Activated CD8-positive, alpha-beta T cell treated with anti-CD3 and anti-CD28 coated beads, Interleukin-2, amount 10 ng/mL, durations not matched to agents 7 days and 5 days (primary cell): ENCODE data around the gene ARRDC1. TPM values are rescaled to one million over a fixed set of nuclear protein-coding genes. Genes with fewer than 3 reads are reported as not detected.
"Not testable (repeated sequence)": the region's sequence is repeated elsewhere in the genome, so short reads cannot be mapped to it uniquely, and the experiment has no call there.

Experiments
- ATAC-seq: fragments of 150-1000 bp; cut with Tn5 transposase; one replicate; pipeline ENCODE4 v1.10.0; 2021; ENCODE audit warnings: moderate library complexity
- CTCF ChIA-PET: fragments of 350-600 bp; sonication (Branson Sonifier 250); formaldehyde crosslinking; loops from one replicate; lab custom pipeline; 2021; ENCODE audit warnings: antibody characterized with exemption; lab: Charles Lee
- POLR2A ChIA-PET: fragments of 350-600 bp; sonication (Branson Sonifier 250); formaldehyde crosslinking; loops from one replicate; lab custom pipeline; 2021; ENCODE audit warnings: antibody characterized with exemption; lab: Charles Lee
- DNase-seq: peaks from one replicate; pipeline ENCODE4 v3.0.0-alpha.2; 2020
- H3K27ac Mint-ChIP-seq: one replicate; pipeline ENCODE4 v1.8.0; 2021; ENCODE audit warnings: mild to moderate bottlenecking, mixed read lengths
- H3K27me3 Mint-ChIP-seq: one replicate; pipeline ENCODE4 v1.8.0; 2021; ENCODE audit warnings: low read depth, mixed read lengths
- H3K36me3 Mint-ChIP-seq: one replicate; pipeline ENCODE4 v1.8.0; 2021; ENCODE audit warnings: low read depth, mixed read lengths
- H3K4me1 Mint-ChIP-seq: one replicate; pipeline ENCODE4 v1.8.0; 2021; ENCODE audit warnings: low read depth, mixed read lengths
- H3K4me3 Mint-ChIP-seq: one replicate; pipeline ENCODE4 v1.8.0; 2021; ENCODE audit warnings: mild to moderate bottlenecking, mixed read lengths
- H3K9me3 Mint-ChIP-seq: one replicate; pipeline ENCODE4 v1.8.0; 2022; ENCODE audit warnings: mixed read lengths; ENCODE audit not compliant: insufficient read depth
- total RNA-seq, 2 experiments: library from RNA; stranded (reverse); gene quantifications; one replicate each; pipeline ENCODE4 v1.2.3, GENCODE V29; 2021

ARRDC1 gene
- 10 to 100 TPM; 42.3 to 45.1 TPM for total RNA-seq

GRCh38 chr9:137605121-137606004, at the start of gene ARRDC1:
ARRDC1 (plus strand) TSS chr9:137605686; CDS start chr9:137605718, 32 bp downstream.
- peaks cover 1% of the 10 kb centered on the region for H3K36me3 Mint-ChIP-seq
- CTCF ChIA-PET: interaction anchor here (1.0 to 1.5 kb wide), 2 partner anchors 14 to 26 kb away, joined by 3 to 4 read pairs; partner anchors contain the start of gene EHMT1
- POLR2A ChIA-PET: interaction anchor here (0.5 to 0.7 kb wide), 4 partner anchors 10 to 183 kb away, joined by 3 to 4 read pairs (median 4); partner anchors contain the start of gene EHMT1
- H3K9me3 Mint-ChIP-seq: no peaks in the 10 kb centered on the region
- peak within 1 kb of the TSS; percentile 71 for H3K27ac Mint-ChIP-seq
- DNase-seq: peak; percentile 93
- peaks cover 27% of the 10 kb centered on the region for H3K4me1 Mint-ChIP-seq
- ATAC-seq: peak; percentile 93
- H3K27me3 Mint-ChIP-seq: no peaks in the 10 kb centered on the region
- H3K4me3 Mint-ChIP-seq: peak within 1 kb of the TSS; percentile 81

- H3K4me1 Mint-ChIP-seq: peaks cover 8% of the 10 kb centered on the region
- DNase-seq (no peak), ATAC-seq (no peak)
- H3K9me3 Mint-ChIP-seq: no peaks in the 10 kb centered on the region
- H3K27ac Mint-ChIP-seq: no peak overlapping the region
- no peaks in the 10 kb centered on the region for H3K27me3 Mint-ChIP-seq
- POLR2A ChIA-PET: no interaction called here
- CTCF ChIA-PET: no interaction called here
- H3K36me3 Mint-ChIP-seq: peaks cover 40% of the 10 kb centered on the region
- H3K4me3 Mint-ChIP-seq: no peak overlapping the region
Measured at GRCh38 chr9:137556069-137556838, 49.2 kb upstream of the ARRDC1 start.

DNA sequence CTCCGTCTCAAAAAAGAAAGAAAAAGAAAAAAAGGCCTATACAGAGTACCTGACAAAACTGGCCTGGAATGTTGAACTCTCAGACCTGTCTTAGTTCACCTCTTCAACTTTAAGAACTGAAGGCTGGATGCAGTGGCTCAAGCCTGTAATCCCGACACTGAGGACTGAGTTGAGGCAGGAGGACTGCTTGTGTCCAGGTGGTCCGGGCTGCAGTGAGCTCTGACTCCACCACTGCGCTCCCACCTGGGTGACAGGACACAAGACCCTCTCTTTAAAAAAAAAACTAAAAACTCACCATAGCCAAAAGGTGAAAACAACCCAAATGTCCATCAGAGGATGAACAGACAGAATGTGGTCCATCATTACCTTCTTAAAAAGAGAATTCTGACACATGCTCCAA, 47.4 kb upstream of the ARRDC1 start:
- no peaks in the 10 kb centered on the region for H3K9me3 Mint-ChIP-seq
- peaks cover 3% of the 10 kb centered on the region for H3K4me1 Mint-ChIP-seq
- ATAC-seq (no peak), DNase-seq (no peak)
- CTCF ChIA-PET: interaction anchor here (1.2 kb wide), 1 partner anchor 32 kb away, joined by 3 read pairs; the partner anchor contains the start of gene ZMYND19
- H3K27ac Mint-ChIP-seq: no peak overlapping the region
- H3K4me3 Mint-ChIP-seq: no peak overlapping the region
- POLR2A ChIA-PET: no interaction called here
- no peaks in the 10 kb centered on the region for H3K27me3 Mint-ChIP-seq
- peaks cover 43% of the 10 kb centered on the region for H3K36me3 Mint-ChIP-seq

DNA sequence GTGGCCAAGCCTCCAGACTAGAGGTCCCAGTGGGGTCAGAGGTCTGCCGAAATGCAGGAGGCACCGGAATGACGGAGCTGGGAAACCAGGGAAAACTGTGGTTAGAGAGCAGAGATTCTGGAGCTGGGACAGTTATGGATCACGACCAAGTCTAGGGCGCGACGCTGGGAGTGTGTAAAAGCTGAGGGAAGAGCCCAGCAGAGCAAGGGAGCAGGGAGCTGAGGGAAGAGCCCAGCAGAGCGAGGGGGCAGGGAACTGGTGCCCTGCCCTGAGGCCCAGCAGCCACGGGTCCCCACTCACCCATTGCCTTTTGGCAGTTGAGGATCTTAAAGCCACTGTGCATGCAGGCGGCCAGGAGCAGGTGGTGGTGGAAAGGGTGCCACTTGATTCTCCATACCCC, 41.4 kb upstream of the ARRDC1 start:
- ChIA-PET POLR2A (interaction anchor here (0.6 kb wide), 1 partner anchor 437 kb away, joined by 3 read pairs; no protein-coding TSS in a partner anchor), CTCF (no interaction called here)
- DNase-seq (no peak), ATAC-seq (no peak)
- Mint-ChIP-seq H3K4me3 (no peak overlapping the region), H3K9me3 (no peaks in the 10 kb centered on the region), H3K36me3 (peaks cover 32% of the 10 kb centered on the region), H3K27me3 (no peaks in the 10 kb centered on the region), H3K4me1 (peaks cover 13% of the 10 kb centered on the region), H3K27ac (no peak overlapping the region)

GRCh38 chr9:137564817-137565411, 40.6 kb upstream of the ARRDC1 start:
- ChIA-PET POLR2A (interaction anchor here (0.6 kb wide), 1 partner anchor 438 kb away, joined by 3 read pairs; no protein-coding TSS in a partner anchor), CTCF (no interaction called here)
- H3K9me3 Mint-ChIP-seq: no peaks in the 10 kb centered on the region
- peak overlapping the region; percentile 7 for H3K27ac Mint-ChIP-seq
- peaks cover 27% of the 10 kb centered on the region for H3K36me3 Mint-ChIP-seq
- H3K4me3 Mint-ChIP-seq: no peak overlapping the region
- ATAC-seq (no peak), DNase-seq (no peak)
- peaks cover 13% of the 10 kb centered on the region for H3K4me1 Mint-ChIP-seq
- no peaks in the 10 kb centered on the region for H3K27me3 Mint-ChIP-seq

DNA sequence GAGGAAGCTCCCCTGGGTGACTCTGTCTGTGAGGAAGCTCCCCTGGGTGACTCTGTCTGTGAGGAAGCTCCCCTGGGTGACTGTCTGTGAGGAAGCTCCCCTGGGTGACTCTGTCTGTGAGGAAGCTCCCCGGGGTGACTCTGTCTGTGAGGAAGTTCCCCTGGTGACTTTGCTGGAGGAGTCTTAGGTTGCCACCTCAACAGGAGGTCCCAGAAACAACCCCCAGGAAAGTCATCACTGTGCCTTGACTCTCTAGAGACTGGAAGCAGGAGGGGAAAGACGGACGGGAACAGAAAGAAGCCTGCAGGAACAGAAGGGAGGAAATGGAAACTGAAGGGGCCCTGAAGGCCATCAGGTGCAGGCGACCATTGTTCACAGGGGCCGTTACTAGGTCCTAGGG, 37.0 kb upstream of the ARRDC1 start:
- CTCF ChIA-PET, ATAC-seq, DNase-seq, H3K4me3 Mint-ChIP-seq, POLR2A ChIA-PET, H3K27me3 Mint-ChIP-seq, H3K9me3 Mint-ChIP-seq, H3K27ac Mint-ChIP-seq: not testable (repeated sequence)
- Mint-ChIP-seq H3K36me3 (peaks cover 28% of the 10 kb centered on the region), H3K4me1 (peaks cover 13% of the 10 kb centered on the region)

DNA sequence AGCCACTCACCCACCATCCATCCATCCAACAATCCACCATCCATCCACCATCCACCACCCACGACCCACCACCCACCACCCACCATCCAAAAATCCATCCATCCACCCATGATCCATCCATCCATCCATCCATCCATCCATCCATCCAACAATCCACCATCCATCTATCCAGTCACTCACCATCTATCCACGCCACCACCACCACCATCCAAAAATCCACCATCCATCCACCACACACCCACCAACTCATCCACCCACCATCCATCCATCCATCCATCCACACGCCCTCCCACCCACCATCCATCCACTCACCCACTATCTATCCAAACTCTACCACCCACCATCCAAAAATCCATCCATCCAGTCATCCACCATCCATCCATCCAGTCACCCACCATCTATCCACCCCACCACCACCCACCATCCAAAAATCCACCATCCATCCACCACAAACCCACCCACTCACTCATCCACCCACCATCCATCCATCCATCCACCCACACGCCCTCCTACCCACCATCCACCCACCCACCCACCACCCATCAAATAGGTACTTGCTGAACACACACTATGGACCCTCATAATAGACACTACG, 35.8 kb upstream of the ARRDC1 start:
- H3K9me3 Mint-ChIP-seq: no peaks in the 10 kb centered on the region
- H3K27ac Mint-ChIP-seq: no peak overlapping the region
- peaks cover 8% of the 10 kb centered on the region for H3K4me1 Mint-ChIP-seq
- H3K4me3 Mint-ChIP-seq: no peak overlapping the region
- H3K36me3 Mint-ChIP-seq: peaks cover 27% of the 10 kb centered on the region
- ATAC-seq: no peak
- CTCF ChIA-PET: no interaction called here
- DNase-seq: no peak
- POLR2A ChIA-PET: no interaction called here
- no peaks in the 10 kb centered on the region for H3K27me3 Mint-ChIP-seq

- CTCF ChIA-PET: no interaction called here
- Mint-ChIP-seq H3K9me3 (no peaks in the 10 kb centered on the region), H3K36me3 (peaks cover 35% of the 10 kb centered on the region), H3K27me3 (no peaks in the 10 kb centered on the region), H3K4me1 (peaks cover 10% of the 10 kb centered on the region), H3K4me3 (no peak overlapping the region), H3K27ac (no peak overlapping the region)
- DNase-seq (no peak), ATAC-seq (no peak)
- POLR2A ChIA-PET: no interaction called here
Measured at GRCh38 chr9:137570566-137570965, 34.9 kb upstream of the ARRDC1 start.

GRCh38 chr9:137574192-137574591, 31.3 kb upstream of the ARRDC1 start:
- Mint-ChIP-seq H3K27ac (no peak overlapping the region), H3K4me3 (no peak overlapping the region), H3K27me3 (no peaks in the 10 kb centered on the region), H3K36me3 (peaks cover 46% of the 10 kb centered on the region), H3K4me1 (peaks cover 31% of the 10 kb centered on the region), H3K9me3 (no peaks in the 10 kb centered on the region)
- ATAC-seq (no peak), DNase-seq (no peak)
- CTCF ChIA-PET: no interaction called here
- POLR2A ChIA-PET: no interaction called here

DNA sequence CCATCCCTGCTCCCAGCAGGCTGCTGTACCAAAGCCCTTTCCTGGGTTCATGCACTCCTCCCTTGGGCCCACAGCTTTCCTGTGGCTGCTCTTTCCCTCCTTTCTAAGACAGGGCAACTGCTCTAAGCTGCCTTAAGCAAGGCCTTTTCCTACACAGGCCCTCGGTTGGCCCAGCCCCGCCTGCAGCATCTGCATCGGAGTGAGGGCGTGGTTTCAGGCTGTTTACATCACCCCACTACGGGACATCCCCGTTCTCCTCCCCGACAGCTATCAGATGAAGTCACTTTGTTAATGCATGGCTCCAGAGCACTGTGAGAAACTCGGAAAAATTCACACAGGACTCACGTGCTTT, 30.1 kb upstream of the ARRDC1 start:
- H3K27me3 Mint-ChIP-seq: no peaks in the 10 kb centered on the region
- peak overlapping the region; percentile 2 for H3K27ac Mint-ChIP-seq
- peaks cover 35% of the 10 kb centered on the region for H3K4me1 Mint-ChIP-seq
- H3K36me3 Mint-ChIP-seq: peaks cover 44% of the 10 kb centered on the region
- DNase-seq: no peak
- no peak for ATAC-seq
- ChIA-PET POLR2A (interaction anchor here (0.6 kb wide), 1 partner anchor 22 kb away, joined by 5 read pairs; no protein-coding TSS in a partner anchor), CTCF (interaction anchor here (0.7 kb wide), 1 partner anchor 15 kb away, joined by 3 read pairs; the partner anchor contains the start of gene ZMYND19)
- H3K9me3 Mint-ChIP-seq: no peaks in the 10 kb centered on the region
- H3K4me3 Mint-ChIP-seq: no peak overlapping the region
